Testis (tissue), 3 donors: ENCODE measurements around the gene TP53BP2. TPM values are rescaled to one million over a fixed set of nuclear protein-coding genes. Genes with fewer than 3 reads are reported as not detected.

Experiments
- DNase-seq: peaks from one replicate; pipeline ENCODE4 v3.0.0-alpha.2; 2019
- H3K27ac ChIP-seq, 2 donors: fragments of 200-600 bp; sonication (generic); one replicate each; pipeline ENCODE4 v1.5.1; 2019
- H3K27me3 ChIP-seq: fragments of 200-600 bp; sonication (generic); one replicate; pipeline ENCODE4 v1.5.1; 2019
- H3K36me3 ChIP-seq: fragments of 200-600 bp; sonication (generic); one replicate; pipeline ENCODE4 v1.5.1; 2017; ENCODE audit warnings: low read depth; ENCODE audit errors: missing control alignments
- H3K4me1 ChIP-seq: fragments of 200-600 bp; sonication (generic); one replicate; pipeline ENCODE4 v1.5.1; 2019
- H3K4me3 ChIP-seq, 2 donors: fragments of 200-600 bp; sonication (generic); one replicate each; pipeline ENCODE4 v1.5.1; 2017 to 2019
- H3K9me3 ChIP-seq: fragments of 200-600 bp; sonication (generic); one replicate; pipeline ENCODE4 v1.5.1; 2017
- CTCF ChIP-seq, 3 experiments: fragments of 450-650 bp in 2 of 3; fragments of 200-600 bp in 1 of 3; sonication (generic) in 1 of 3; IDR thresholded peaks; one replicate each; pipeline ENCODE4 v1.5.1; 2016 to 2019; ENCODE audit warnings: antibody characterized with exemption in 3 of 3, mild to moderate bottlenecking in 2 of 3, moderate library complexity in 1 of 3
- POLR2A ChIP-seq: fragments of 450-650 bp; IDR thresholded peaks from one replicate; pipeline ENCODE4 v1.6.1; 2017; ENCODE audit warnings: antibody characterized with exemption, mild to moderate bottlenecking, moderate library complexity
- WGBS, 2 donors: methylation state at CpG; one replicate each; pipeline ENCODE4 v1.1.5; 2018; 5-methylcytosine and 5-hydroxymethylcytosine counted together
- intact Hi-C: fragments of 100-400 bp; cut with DNase I; formaldehyde crosslinking; loops from one replicate; pipeline ENCODE4 v1.15.1; 2023; ENCODE audit warnings: low total_unique reads
- polyA plus RNA-seq: library from polyadenylated mRNA; stranded (reverse); fragments of 350-450 nt; fragmentation: Illumina TruSeq; extraction: RNeasy Lipid Tissue Mini Kit (QIAGEN cat#74804); gene quantifications from one replicate; pipeline ENCODE4 v1.2.3, GENCODE V29; 2014; ENCODE audit warnings: low read depth, low replicate concordance; ENCODE audit not compliant: insufficient read depth
- total RNA-seq, 2 donors: library from RNA; depleted of rRNA; stranded (reverse); fragments of >200 nt; gene quantifications; one replicate each; pipeline ENCODE4 v1.2.3, GENCODE V29; 2016

TP53BP2 gene
- total and polyA plus RNA-seq, 3 donors from 2014 or later = 29.6 to 99.3 (median 64.3) TPM

- H3K27me3 ChIP-seq = no peaks in the 10 kb centered on the region
- TF ChIP-seq CTCF (IDR thresholded peaks at IDR 0.05) (no peak), POLR2A (no peak)
- H3K27ac ChIP-seq = no peak overlapping the region
- H3K36me3 ChIP-seq = no peaks in the 10 kb centered on the region
- WGBS, 2 donors = 91 to 92% methylated on average over 13 of the region's 13 CpGs
- H3K4me3 ChIP-seq = no peak overlapping the region
- H3K4me1 ChIP-seq = no peaks in the 10 kb centered on the region
- no peak for DNase-seq
- H3K9me3 ChIP-seq = no peaks in the 10 kb centered on the region
- intact Hi-C loops = no loop called here
Measured at GRCh38 chr1:223759273-223759672, 86.5 kb downstream of the TP53BP2 start.

- no peaks in the 10 kb centered on the region for H3K9me3 ChIP-seq
- intact Hi-C loops = no loop called here
- no peaks in the 10 kb centered on the region for H3K4me1 ChIP-seq
- WGBS, 2 donors = 92 to 95% methylated on average over 9 of the region's 9 CpGs
- H3K4me3 ChIP-seq = no peak overlapping the region
- no peaks in the 10 kb centered on the region for H3K36me3 ChIP-seq
- TF ChIP-seq POLR2A = no peak
- no peak for TF ChIP-seq CTCF (IDR thresholded peaks at IDR 0.05)
- no peak overlapping the region for H3K27ac ChIP-seq
- H3K27me3 ChIP-seq = no peaks in the 10 kb centered on the region
- DNase-seq = no peak
Measured at GRCh38 chr1:223758734-223759133, 87.0 kb downstream of the TP53BP2 start.

- no peak for DNase-seq
- Histone ChIP-seq H3K36me3 (no peaks in the 10 kb centered on the region), H3K27ac (no peak overlapping the region), H3K4me1 (no peaks in the 10 kb centered on the region), H3K4me3 (no peak overlapping the region), H3K27me3 (no peaks in the 10 kb centered on the region), H3K9me3 (no peaks in the 10 kb centered on the region)
- intact Hi-C loops = no loop called here
- TF ChIP-seq CTCF (IDR thresholded peaks at IDR 0.05) (no peak), POLR2A (no peak)
- WGBS, 2 donors = 89 to 91% methylated on average over 20 of the region's 20 CpGs
Measured at GRCh38 chr1:223756806-223757700, 88.7 kb downstream of the TP53BP2 start.

- no peak for DNase-seq
- Histone ChIP-seq H3K9me3 (no peaks in the 10 kb centered on the region), H3K27me3 (no peaks in the 10 kb centered on the region), H3K36me3 (no peaks in the 10 kb centered on the region), H3K27ac (no peak overlapping the region), H3K4me1 (no peaks in the 10 kb centered on the region), H3K4me3 (no peak overlapping the region)
- no peak for TF ChIP-seq POLR2A
- TF ChIP-seq CTCF (IDR thresholded peaks at IDR 0.05) = no peak
- intact Hi-C loops = no loop called here
- WGBS, 2 donors = 87 to 94% methylated on average over 8 to 13 of the region's 13 CpGs
Measured at GRCh38 chr1:223755992-223756775, 89.6 kb downstream of the TP53BP2 start.
